Panc1 (cell line): ENCODE data around the gene ISM1.

Experiments used
- CTCF ChIP-seq: fragments of 450-650 bp; IDR thresholded peaks from 2 replicates; pipeline ENCODE4 v1.5.1; 2017; ENCODE audit warnings: mild to moderate bottlenecking
- POLR2AphosphoS5 ChIP-seq: IDR thresholded peaks from 2 replicates; pipeline ENCODE4 v1.6.1; 2012; ENCODE audit warnings: mild to moderate bottlenecking, low read depth, low read length, moderate library complexity
- SIN3A ChIP-seq: IDR thresholded peaks from 2 replicates; pipeline ENCODE4 v1.6.1; 2012; ENCODE audit warnings: low read depth, mild to moderate bottlenecking, low read length, moderate library complexity, borderline replicate concordance; ENCODE audit not compliant: insufficient read depth
- TCF7L2 ChIP-seq: IDR thresholded peaks from 2 replicates; pipeline ENCODE4 v1.6.1; 2011; ENCODE audit warnings: mild to moderate bottlenecking, low read depth, low read length, inconsistent platforms
- TF ChIP-seq, protein P1 (sequence below), 2 experiments: IDR thresholded peaks; 2 replicates each; pipeline ENCODE4 v1.6.1; 2011 to 2012; ENCODE audit warnings: low read depth in 2 of 2, control low read depth in 1 of 2, low read length in 1 of 2, mild to moderate bottlenecking in 1 of 2, moderate library complexity in 1 of 2; ENCODE audit not compliant: insufficient read depth in 1 of 2

- TF ChIP-seq POLR2AphosphoS5 (no peak), CTCF (no peak), SIN3A (no peak), TCF7L2 (no peak)
- TF ChIP-seq, protein P1, sequence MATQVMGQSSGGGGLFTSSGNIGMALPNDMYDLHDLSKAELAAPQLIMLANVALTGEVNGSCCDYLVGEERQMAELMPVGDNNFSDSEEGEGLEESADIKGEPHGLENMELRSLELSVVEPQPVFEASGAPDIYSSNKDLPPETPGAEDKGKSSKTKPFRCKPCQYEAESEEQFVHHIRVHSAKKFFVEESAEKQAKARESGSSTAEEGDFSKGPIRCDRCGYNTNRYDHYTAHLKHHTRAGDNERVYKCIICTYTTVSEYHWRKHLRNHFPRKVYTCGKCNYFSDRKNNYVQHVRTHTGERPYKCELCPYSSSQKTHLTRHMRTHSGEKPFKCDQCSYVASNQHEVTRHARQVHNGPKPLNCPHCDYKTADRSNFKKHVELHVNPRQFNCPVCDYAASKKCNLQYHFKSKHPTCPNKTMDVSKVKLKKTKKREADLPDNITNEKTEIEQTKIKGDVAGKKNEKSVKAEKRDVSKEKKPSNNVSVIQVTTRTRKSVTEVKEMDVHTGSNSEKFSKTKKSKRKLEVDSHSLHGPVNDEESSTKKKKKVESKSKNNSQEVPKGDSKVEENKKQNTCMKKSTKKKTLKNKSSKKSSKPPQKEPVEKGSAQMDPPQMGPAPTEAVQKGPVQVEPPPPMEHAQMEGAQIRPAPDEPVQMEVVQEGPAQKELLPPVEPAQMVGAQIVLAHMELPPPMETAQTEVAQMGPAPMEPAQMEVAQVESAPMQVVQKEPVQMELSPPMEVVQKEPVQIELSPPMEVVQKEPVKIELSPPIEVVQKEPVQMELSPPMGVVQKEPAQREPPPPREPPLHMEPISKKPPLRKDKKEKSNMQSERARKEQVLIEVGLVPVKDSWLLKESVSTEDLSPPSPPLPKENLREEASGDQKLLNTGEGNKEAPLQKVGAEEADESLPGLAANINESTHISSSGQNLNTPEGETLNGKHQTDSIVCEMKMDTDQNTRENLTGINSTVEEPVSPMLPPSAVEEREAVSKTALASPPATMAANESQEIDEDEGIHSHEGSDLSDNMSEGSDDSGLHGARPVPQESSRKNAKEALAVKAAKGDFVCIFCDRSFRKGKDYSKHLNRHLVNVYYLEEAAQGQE (IDR thresholded peaks at IDR 0.05; ENCODE audit: insufficient read depth in 1 of 2, low read depth in 2 of 2, low read length in 1 of 2): no peak
These were observed 78.3 kb downstream of the ISM1 start for GRCh38 chr20:13299401-13299800.
